Activated naive CD4-positive, alpha-beta T cell treated with Interleukin-2 at 50 U/mL for 16 hours (primary cell): Measurements from ENCODE around the gene SLC37A3.
"Not testable (repeated sequence)": the region's sequence is repeated elsewhere in the genome, so short reads cannot be mapped to it uniquely, and the experiment has no call there.

ENCODE experiments used
- DNase-seq: peaks from one replicate; pipeline ENCODE4 v3.0.0-alpha.2; 2020

SLC37A3 gene

GRCh38 chr7:140397784-140398750 is at the start of gene SLC37A3:
TSS of gene SLC37A3 (minus strand) at chr7:140398530. CDS start at chr7:140382526, 16,004 bp downstream.
- peak; percentile 90 for DNase-seq

GRCh38 chr7:140447841-140448240 is 49.5 kb upstream of the SLC37A3 start:
- DNase-seq: no peak

GRCh38 chr7:140446467-140446866 is 48.1 kb upstream of the SLC37A3 start:
- DNase-seq: no peak

- no peak for DNase-seq
These were observed 43.2 kb upstream of the SLC37A3 start for GRCh38 chr7:140441519-140441918.

- DNase-seq: no peak
These were observed 42.3 kb upstream of the SLC37A3 start for GRCh38 chr7:140440593-140440992.

GRCh38 chr7:140439359-140439758 is 41.0 kb upstream of the SLC37A3 start:
- no peak for DNase-seq

- no peak for DNase-seq
These were observed 37.0 kb upstream of the SLC37A3 start for GRCh38 chr7:140435252-140435895.

- no peak for DNase-seq
These were observed 35.1 kb upstream of the SLC37A3 start for GRCh38 chr7:140433396-140433795.

GRCh38 chr7:140426130-140426529 is 27.8 kb upstream of the SLC37A3 start:
- no peak for DNase-seq

GRCh38 chr7:140425718-140426117 is 27.4 kb upstream of the SLC37A3 start:
- no peak for DNase-seq

- DNase-seq: no peak
These were observed 25.2 kb upstream of the SLC37A3 start for GRCh38 chr7:140423501-140423900.

GRCh38 chr7:140421521-140421920 is 23.2 kb upstream of the SLC37A3 start:
- no peak for DNase-seq

- no peak for DNase-seq
These were observed 20.3 kb upstream of the SLC37A3 start for GRCh38 chr7:140418653-140419052.

- DNase-seq: not testable (repeated sequence)
These were observed 19.8 kb upstream of the SLC37A3 start for GRCh38 chr7:140418156-140418472.

- DNase-seq: no peak
These were observed 19.3 kb upstream of the SLC37A3 start for GRCh38 chr7:140417456-140418155.

- no peak for DNase-seq
These were observed 18.2 kb upstream of the SLC37A3 start for GRCh38 chr7:140416560-140416959.

- DNase-seq: not testable (repeated sequence)
These were observed 17.5 kb upstream of the SLC37A3 start for GRCh38 chr7:140415816-140416215.

GRCh38 chr7:140415361-140415760 is 17.0 kb upstream of the SLC37A3 start:
- DNase-seq: no peak

- no peak for DNase-seq
These were observed 6.3 kb upstream of the SLC37A3 start for GRCh38 chr7:140404565-140405065.

- peak; percentile 46 for DNase-seq
These were observed 5.7 kb upstream of the SLC37A3 start, which contains the start of gene RAB19 for GRCh38 chr7:140403878-140404564. TSS of gene RAB19 (plus strand) at chr7:140404058. CDS start at chr7:140407647, 3,589 bp downstream.

- DNase-seq: no peak
These were observed 4.0 kb upstream of the SLC37A3 start for GRCh38 chr7:140402178-140402835.

GRCh38 chr7:140400381-140400780 is 2.1 kb upstream of the SLC37A3 start:
- no peak for DNase-seq
